Thyroid gland (tissue), 4 donors: Measurements from ENCODE around the gene NRTN. TPM values are rescaled to one million over a fixed set of nuclear protein-coding genes. Genes with fewer than 3 reads are reported as not detected.

Experiments
- DNase-seq, 2 donors: peaks; one replicate each; pipeline ENCODE4 v3.0.0-alpha.2; 2019
- H3K27ac ChIP-seq, 3 donors: fragments of 200-600 bp; sonication (generic); 1 replicate in 2 of 3; 2 replicates in 1 of 3; pipeline ENCODE4 v1.5.1; 2016 to 2019; ENCODE audit warnings: mild to moderate bottlenecking in 1 of 3, moderate library complexity in 1 of 3
- H3K27me3 ChIP-seq: fragments of 200-600 bp; sonication (generic); one replicate; pipeline ENCODE4 v1.5.1; 2019
- H3K36me3 ChIP-seq, 2 donors: fragments of 200-600 bp; sonication (generic); one replicate each; pipeline ENCODE4 v1.5.1; 2016 to 2019
- H3K4me1 ChIP-seq, 2 donors: fragments of 200-600 bp; sonication (generic); one replicate each; pipeline ENCODE4 v1.5.1; 2017 to 2019
- H3K4me3 ChIP-seq, 3 donors: fragments of 200-600 bp; sonication (generic); replicated peaks in 1 of 3; 1 replicate in 2 of 3; 2 replicates in 1 of 3; pipeline ENCODE4 v1.5.1; 2016; ENCODE audit warnings: mild to moderate bottlenecking in 1 of 3
- H3K9me3 ChIP-seq: fragments of 200-600 bp; sonication (generic); one replicate; pipeline ENCODE4 v1.5.1; 2017
- POLR2A ChIP-seq, 2 donors: fragments of 450-650 bp; IDR thresholded peaks; one replicate each; pipeline ENCODE4 v1.6.1; 2017; ENCODE audit warnings: antibody characterized with exemption in 2 of 2, mild to moderate bottlenecking in 2 of 2, moderate library complexity in 1 of 2
- WGBS, 2 donors: methylation state at CpG; one replicate each; pipeline ENCODE4 v1.1.5; 2017; 5-methylcytosine and 5-hydroxymethylcytosine counted together
- intact Hi-C: fragments of 100-400 bp; cut with DNase I; formaldehyde crosslinking; loops from one replicate; pipeline ENCODE4 v1.15.1; 2023
- total RNA-seq, 4 donors: library from RNA; depleted of rRNA; stranded (reverse); fragments of >200 nt; gene quantifications; one replicate each; pipeline ENCODE4 v1.2.3, GENCODE V29; 2016
- TF ChIP-seq, protein P1 (sequence below), 6 experiments: fragments of 200-600 bp in 3 of 6; fragments of 450-650 bp in 3 of 6; sonication (generic) in 3 of 6; IDR thresholded peaks; one replicate each; pipeline ENCODE4 v1.5.1; 2016 to 2019; ENCODE audit warnings: antibody characterized with exemption in 6 of 6, mild to moderate bottlenecking in 2 of 6, inconsistent platforms in 1 of 6, moderate library complexity in 1 of 6

Gene NRTN
- total RNA-seq, 4 donors from 2014 or later = 0.71 to 8.1 (median 1.3) TPM

DNA sequence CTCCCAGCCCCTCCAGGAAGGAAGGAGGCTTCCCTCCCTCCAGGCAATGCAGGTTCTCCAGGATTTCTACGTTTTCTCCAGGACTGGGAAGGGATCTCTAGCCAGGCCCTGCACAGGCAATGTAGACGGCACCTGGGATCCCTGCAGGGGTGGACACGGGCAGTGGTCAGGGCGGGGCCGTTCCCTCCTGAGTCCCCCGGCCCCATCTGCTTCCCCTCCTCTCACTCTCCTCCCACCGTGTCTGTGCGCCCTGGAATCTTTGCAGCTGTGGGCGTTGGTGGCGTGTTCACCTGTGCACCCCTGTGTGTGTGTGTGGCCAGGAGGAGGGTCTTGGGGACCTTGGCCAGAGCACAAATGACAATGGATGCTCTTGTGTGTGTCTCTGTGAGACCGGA, 10.0 kb downstream of the NRTN start:
- Histone ChIP-seq H3K4me1 (no peaks in the 10 kb centered on the region), H3K27ac (no peak overlapping the region), H3K4me3 (no peak overlapping the region), H3K36me3 (no peaks in the 10 kb centered on the region), H3K27me3 (no peaks in the 10 kb centered on the region), H3K9me3 (no peaks in the 10 kb centered on the region)
- WGBS, 2 donors = 41 to 44% methylated on average over 5 to 9 of the region's 11 CpGs
- no peak for DNase-seq
- TF ChIP-seq POLR2A (IDR thresholded peaks at IDR 0.05) = no peak
- TF ChIP-seq, protein P1, sequence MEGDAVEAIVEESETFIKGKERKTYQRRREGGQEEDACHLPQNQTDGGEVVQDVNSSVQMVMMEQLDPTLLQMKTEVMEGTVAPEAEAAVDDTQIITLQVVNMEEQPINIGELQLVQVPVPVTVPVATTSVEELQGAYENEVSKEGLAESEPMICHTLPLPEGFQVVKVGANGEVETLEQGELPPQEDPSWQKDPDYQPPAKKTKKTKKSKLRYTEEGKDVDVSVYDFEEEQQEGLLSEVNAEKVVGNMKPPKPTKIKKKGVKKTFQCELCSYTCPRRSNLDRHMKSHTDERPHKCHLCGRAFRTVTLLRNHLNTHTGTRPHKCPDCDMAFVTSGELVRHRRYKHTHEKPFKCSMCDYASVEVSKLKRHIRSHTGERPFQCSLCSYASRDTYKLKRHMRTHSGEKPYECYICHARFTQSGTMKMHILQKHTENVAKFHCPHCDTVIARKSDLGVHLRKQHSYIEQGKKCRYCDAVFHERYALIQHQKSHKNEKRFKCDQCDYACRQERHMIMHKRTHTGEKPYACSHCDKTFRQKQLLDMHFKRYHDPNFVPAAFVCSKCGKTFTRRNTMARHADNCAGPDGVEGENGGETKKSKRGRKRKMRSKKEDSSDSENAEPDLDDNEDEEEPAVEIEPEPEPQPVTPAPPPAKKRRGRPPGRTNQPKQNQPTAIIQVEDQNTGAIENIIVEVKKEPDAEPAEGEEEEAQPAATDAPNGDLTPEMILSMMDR (IDR thresholded peaks at IDR 0.05) = no peak
- intact Hi-C loops = no loop called here

DNA sequence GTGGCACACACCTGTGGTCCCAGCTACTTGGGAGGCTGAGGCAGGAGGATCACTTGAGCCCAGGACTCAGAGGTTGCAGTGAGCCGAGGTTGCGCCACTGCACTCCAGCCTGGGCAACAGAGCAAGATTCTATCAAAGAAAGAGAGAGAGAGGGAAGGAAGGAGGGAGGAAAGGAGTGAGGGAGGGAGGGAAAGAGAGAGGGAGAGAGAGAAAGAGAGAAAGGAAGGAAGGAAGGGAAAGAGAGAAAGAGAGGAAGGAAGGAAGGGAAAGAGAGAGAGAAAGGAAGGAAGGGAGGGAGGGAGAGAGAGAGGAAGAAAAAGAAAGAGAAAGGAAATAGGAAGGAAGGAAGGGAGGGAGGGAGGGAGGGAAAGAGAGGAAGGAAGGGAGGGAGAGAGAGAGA, 12.4 kb downstream of the NRTN start:
- no peak for TF ChIP-seq POLR2A (IDR thresholded peaks at IDR 0.05)
- TF ChIP-seq, protein P1 (IDR thresholded peaks at IDR 0.05) = no peak
- Histone ChIP-seq H3K27me3 (no peaks in the 10 kb centered on the region), H3K4me3 (no peak overlapping the region), H3K27ac (no peak overlapping the region), H3K36me3 (no peaks in the 10 kb centered on the region), H3K4me1 (peaks cover 0 to 5% of the 10 kb centered on the region in 2 donors), H3K9me3 (no peaks in the 10 kb centered on the region)
- WGBS, 2 donors = 93% methylated on average over 2 of the region's 2 CpGs
- no peak for DNase-seq
- intact Hi-C loops = no loop called here

DNA sequence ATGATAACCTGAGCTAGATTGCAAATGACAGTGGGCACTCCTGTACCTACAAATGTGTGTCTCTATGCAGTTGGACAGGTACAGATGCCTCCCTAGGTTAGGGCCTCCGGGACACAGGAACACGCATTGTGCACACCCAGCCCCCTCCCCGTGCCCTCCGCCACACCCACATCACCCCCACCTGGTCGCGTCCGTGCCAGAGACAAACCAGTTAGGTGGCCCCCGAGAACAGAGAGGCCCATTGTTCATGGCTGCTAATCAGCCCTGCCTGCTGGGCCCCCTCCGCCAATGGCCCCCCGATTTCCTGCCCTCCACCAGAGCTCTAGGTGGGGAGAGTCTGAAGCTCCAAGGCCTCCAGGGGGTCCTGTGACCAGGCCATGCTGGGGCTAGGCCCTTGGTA, 13.7 kb downstream of the NRTN start:
- H3K27ac ChIP-seq = no peak overlapping the region
- no peaks in the 10 kb centered on the region for H3K36me3 ChIP-seq
- TF ChIP-seq, protein P1 (IDR thresholded peaks at IDR 0.05) = no peak
- no peak for TF ChIP-seq POLR2A (IDR thresholded peaks at IDR 0.05)
- no peak for DNase-seq
- peaks cover 0 to 6% of the 10 kb centered on the region in 2 donors for H3K4me1 ChIP-seq
- intact Hi-C loops = no loop called here
- no peaks in the 10 kb centered on the region for H3K27me3 ChIP-seq
- 78 to 80% methylated on average over 7 to 10 of the region's 10 CpGs for WGBS, 2 donors
- no peak overlapping the region for H3K4me3 ChIP-seq
- no peaks in the 10 kb centered on the region for H3K9me3 ChIP-seq

DNA sequence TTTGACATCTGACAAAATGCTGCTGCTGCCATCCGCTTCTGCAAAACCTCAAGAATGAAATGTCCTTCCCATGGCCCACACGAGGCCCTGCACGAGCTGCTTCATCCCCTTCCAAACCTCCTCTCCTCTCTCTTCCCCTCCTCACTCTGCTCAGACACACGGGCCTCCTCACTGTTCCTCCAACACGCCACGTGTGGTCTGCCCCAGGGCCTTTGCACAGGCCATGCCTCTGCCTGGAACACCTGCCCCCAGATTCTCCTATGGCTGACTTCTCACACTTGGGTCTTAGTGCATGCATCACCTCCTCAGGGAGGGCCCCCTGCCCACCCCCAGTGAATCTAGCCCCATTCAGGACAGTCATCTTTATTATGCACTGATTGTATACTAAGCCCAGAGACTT, 15.9 kb downstream of the NRTN start:
- Histone ChIP-seq H3K9me3 (no peaks in the 10 kb centered on the region), H3K4me3 (no peak overlapping the region), H3K27ac (no peak overlapping the region), H3K27me3 (no peaks in the 10 kb centered on the region), H3K36me3 (no peaks in the 10 kb centered on the region), H3K4me1 (peaks cover 0 to 6% of the 10 kb centered on the region in 2 donors)
- TF ChIP-seq POLR2A (IDR thresholded peaks at IDR 0.05) = no peak
- TF ChIP-seq, protein P1 (IDR thresholded peaks at IDR 0.05) = no peak
- WGBS, 2 donors = 57 to 76% methylated on average over 6 of the region's 6 CpGs
- intact Hi-C loops = no loop called here
- DNase-seq = no peak

DNA sequence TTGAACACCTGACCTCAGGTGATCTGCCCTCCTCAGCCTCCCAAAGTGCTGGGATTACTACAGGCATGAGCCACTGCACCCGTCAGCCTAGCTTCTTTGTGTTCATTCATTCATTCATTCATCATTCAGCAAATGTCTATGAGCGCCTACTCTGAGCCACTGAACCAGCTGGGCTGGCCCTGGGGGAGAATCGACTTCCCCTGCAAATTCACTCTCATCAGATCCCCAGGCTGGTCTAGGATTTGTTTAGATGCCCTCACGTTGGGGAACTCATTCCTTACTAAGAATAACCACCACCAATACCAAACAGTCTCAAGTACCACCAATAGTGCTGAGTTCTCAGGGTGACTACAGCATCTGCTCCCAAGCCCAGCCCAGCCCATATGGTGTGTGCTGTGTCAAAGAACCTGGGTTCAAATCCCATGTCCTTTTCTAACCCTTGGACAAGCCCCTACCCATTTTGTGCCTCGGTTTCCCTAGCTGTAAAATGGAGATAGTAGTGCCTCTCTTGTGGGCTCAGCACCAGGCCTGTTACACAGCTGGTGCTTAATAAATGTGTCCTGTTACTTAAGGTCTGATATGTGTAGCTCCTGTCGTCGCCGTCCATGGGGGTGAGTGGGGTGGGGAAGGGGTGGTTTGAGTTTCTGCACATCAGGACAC, 16.8 kb downstream of the NRTN start:
- no peak overlapping the region for H3K27ac ChIP-seq
- H3K9me3 ChIP-seq = no peaks in the 10 kb centered on the region
- WGBS, 2 donors = 62 to 65% methylated on average over 8 of the region's 8 CpGs
- H3K36me3 ChIP-seq = no peaks in the 10 kb centered on the region
- intact Hi-C loops = no loop called here
- H3K27me3 ChIP-seq = no peaks in the 10 kb centered on the region
- H3K4me3 ChIP-seq = no peak overlapping the region
- peaks cover 0 to 10% of the 10 kb centered on the region in 2 donors for H3K4me1 ChIP-seq
- DNase-seq = no peak
- TF ChIP-seq, protein P1 (IDR thresholded peaks at IDR 0.05) = no peak
- TF ChIP-seq POLR2A (IDR thresholded peaks at IDR 0.05) = no peak
